Measurements from ENCODE around the gene PRR7. TPM values are rescaled to one million over a fixed set of nuclear protein-coding genes. Genes with fewer than 3 reads are reported as not detected.

The PRR7 gene
- total and polyA plus RNA-seq, 2 experiments from 2014 or later, result 7.6 to 9.7 TPM

- Mint-ChIP-seq H3K4me1 (peaks cover 6% of the 10 kb centered on the region), H3K9me3 (peaks cover 2% of the 10 kb centered on the region; the same call in 1 of the 3 replicates), H3K36me3 (ENCODE audit: low read depth) (peaks cover 78% of the 10 kb centered on the region), H3K4me3 (no peak overlapping the region), H3K27me3 (ENCODE audit: insufficient read depth, low read depth, poor library complexity) (peaks cover 31% of the 10 kb centered on the region), H3K27ac (no peak overlapping the region)
- Histone ChIP-seq H2AFZ (no peak overlapping the region), H3K27me3 (ENCODE audit: insufficient read depth) (no peaks in the 10 kb centered on the region), H3K79me2 (replicated peaks; ENCODE audit: insufficient read depth) (no peaks in the 10 kb centered on the region), H4K20me1 (replicated peaks; ENCODE audit: insufficient read depth) (no peaks in the 10 kb centered on the region; the same call in 1 of the 2 replicates), H3K4me3 (no peak overlapping the region), H3K27ac (ENCODE audit: low read depth) (no peak overlapping the region), H3K4me1 (ENCODE audit: insufficient read depth) (peaks cover 5% of the 10 kb centered on the region; the same call in 1 of the 2 replicates), H3F3A (replicated peaks; ENCODE audit: low read depth) (0 out of 2 replicates have a peak, but pooled peaks cover 6% of the 10 kb centered on the region), H3K9me2 (ENCODE audit: insufficient read depth) (no peaks in the 10 kb centered on the region), H3K36me3 (ENCODE audit: insufficient read depth) (peaks cover 14% of the 10 kb centered on the region), H3K4me2 (no peak overlapping the region)
- ATAC-seq (no peak), DNase-seq (ENCODE audit: low spot score) (no peak)
- TF ChIP-seq, protein P1, sequence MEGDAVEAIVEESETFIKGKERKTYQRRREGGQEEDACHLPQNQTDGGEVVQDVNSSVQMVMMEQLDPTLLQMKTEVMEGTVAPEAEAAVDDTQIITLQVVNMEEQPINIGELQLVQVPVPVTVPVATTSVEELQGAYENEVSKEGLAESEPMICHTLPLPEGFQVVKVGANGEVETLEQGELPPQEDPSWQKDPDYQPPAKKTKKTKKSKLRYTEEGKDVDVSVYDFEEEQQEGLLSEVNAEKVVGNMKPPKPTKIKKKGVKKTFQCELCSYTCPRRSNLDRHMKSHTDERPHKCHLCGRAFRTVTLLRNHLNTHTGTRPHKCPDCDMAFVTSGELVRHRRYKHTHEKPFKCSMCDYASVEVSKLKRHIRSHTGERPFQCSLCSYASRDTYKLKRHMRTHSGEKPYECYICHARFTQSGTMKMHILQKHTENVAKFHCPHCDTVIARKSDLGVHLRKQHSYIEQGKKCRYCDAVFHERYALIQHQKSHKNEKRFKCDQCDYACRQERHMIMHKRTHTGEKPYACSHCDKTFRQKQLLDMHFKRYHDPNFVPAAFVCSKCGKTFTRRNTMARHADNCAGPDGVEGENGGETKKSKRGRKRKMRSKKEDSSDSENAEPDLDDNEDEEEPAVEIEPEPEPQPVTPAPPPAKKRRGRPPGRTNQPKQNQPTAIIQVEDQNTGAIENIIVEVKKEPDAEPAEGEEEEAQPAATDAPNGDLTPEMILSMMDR (conservative IDR thresholded peaks at IDR 0.05; ENCODE audit: low read depth in 2 of 2), result no peak
- no peak for TF ChIP-seq ZNF331 (CRISPR knock-in tag; IDR thresholded peaks at IDR 0.05; ENCODE audit: low read depth)
- no peak for TF ChIP-seq EZH2 (IDR thresholded peaks at IDR 0.05; ENCODE audit: low read depth, unreplicated experiment)
- no peak for TF ChIP-seq JUNB (IDR thresholded peaks at IDR 0.05; ENCODE audit: unreplicated experiment)
- TF ChIP-seq ZNF114 (CRISPR knock-in tag; IDR thresholded peaks at IDR 0.05), result no peak
- TF ChIP-seq EZH2phosphoT487 (IDR thresholded peaks at IDR 0.05; ENCODE audit: unreplicated experiment), result no peak
- TF ChIP-seq CREB1 (CRISPR knock-in tag; IDR thresholded peaks at IDR 0.05; ENCODE audit: low read depth), result no peak
- TF ChIP-seq, protein P2, sequence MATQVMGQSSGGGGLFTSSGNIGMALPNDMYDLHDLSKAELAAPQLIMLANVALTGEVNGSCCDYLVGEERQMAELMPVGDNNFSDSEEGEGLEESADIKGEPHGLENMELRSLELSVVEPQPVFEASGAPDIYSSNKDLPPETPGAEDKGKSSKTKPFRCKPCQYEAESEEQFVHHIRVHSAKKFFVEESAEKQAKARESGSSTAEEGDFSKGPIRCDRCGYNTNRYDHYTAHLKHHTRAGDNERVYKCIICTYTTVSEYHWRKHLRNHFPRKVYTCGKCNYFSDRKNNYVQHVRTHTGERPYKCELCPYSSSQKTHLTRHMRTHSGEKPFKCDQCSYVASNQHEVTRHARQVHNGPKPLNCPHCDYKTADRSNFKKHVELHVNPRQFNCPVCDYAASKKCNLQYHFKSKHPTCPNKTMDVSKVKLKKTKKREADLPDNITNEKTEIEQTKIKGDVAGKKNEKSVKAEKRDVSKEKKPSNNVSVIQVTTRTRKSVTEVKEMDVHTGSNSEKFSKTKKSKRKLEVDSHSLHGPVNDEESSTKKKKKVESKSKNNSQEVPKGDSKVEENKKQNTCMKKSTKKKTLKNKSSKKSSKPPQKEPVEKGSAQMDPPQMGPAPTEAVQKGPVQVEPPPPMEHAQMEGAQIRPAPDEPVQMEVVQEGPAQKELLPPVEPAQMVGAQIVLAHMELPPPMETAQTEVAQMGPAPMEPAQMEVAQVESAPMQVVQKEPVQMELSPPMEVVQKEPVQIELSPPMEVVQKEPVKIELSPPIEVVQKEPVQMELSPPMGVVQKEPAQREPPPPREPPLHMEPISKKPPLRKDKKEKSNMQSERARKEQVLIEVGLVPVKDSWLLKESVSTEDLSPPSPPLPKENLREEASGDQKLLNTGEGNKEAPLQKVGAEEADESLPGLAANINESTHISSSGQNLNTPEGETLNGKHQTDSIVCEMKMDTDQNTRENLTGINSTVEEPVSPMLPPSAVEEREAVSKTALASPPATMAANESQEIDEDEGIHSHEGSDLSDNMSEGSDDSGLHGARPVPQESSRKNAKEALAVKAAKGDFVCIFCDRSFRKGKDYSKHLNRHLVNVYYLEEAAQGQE (IDR thresholded peaks at IDR 0.05; ENCODE audit: unreplicated experiment), result no peak
Observed at GRCh38 chr5:177487144-177487543, 40.5 kb downstream of the PRR7 start.

DNA sequence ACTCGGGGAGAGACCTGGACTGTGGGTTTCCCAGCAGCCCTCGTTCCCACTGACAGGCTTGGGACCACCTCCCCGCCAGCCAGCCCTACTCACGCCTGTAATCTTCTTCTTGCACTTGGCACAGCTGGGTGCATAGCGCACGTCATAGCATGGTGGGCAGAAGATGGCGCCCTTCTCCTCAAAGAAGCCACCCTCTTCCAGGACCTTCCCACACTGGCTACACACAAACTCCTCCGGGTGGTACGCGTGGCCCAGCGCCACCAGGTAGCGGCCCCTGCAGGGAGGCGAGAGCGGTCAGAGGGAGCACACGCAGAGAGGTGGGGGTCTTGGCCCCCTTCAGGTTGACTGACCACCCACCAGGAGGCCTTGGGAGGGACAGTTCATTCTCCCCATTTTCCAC lies 41.4 kb downstream of the PRR7 start:
- H3K27me3 ChIP-seq (ENCODE audit: insufficient read depth), result no peaks in the 10 kb centered on the region
- peaks cover 30% of the 10 kb centered on the region for H3K27me3 Mint-ChIP-seq (ENCODE audit: insufficient read depth, low read depth, poor library complexity)
- peaks cover 2% of the 10 kb centered on the region; the same call in 1 of the 3 replicates for H3K9me3 Mint-ChIP-seq
- H3K9me2 ChIP-seq (ENCODE audit: insufficient read depth), result no peaks in the 10 kb centered on the region
- no peak overlapping the region for H3K27ac Mint-ChIP-seq
- no peak for ATAC-seq
- peaks cover 78% of the 10 kb centered on the region for H3K36me3 Mint-ChIP-seq (ENCODE audit: low read depth)
- no peak overlapping the region for H3K4me3 Mint-ChIP-seq
- no peaks in the 10 kb centered on the region; the same call in 1 of the 2 replicates for H4K20me1 ChIP-seq (replicated peaks; ENCODE audit: insufficient read depth)
- H3K4me2 ChIP-seq, result no peak overlapping the region
- no peak overlapping the region for H2AFZ ChIP-seq
- no peak overlapping the region for H3K4me3 ChIP-seq
- H3K79me2 ChIP-seq (replicated peaks; ENCODE audit: insufficient read depth), result no peaks in the 10 kb centered on the region
- DNase-seq (ENCODE audit: low spot score), result no peak
- peaks cover 5% of the 10 kb centered on the region; the same call in 1 of the 2 replicates for H3K4me1 ChIP-seq (ENCODE audit: insufficient read depth)
- H3K36me3 ChIP-seq (ENCODE audit: insufficient read depth), result peaks cover 14% of the 10 kb centered on the region
- no peak for TF ChIP-seq JUNB (IDR thresholded peaks at IDR 0.05; ENCODE audit: unreplicated experiment)
- TF ChIP-seq, protein P1 (conservative IDR thresholded peaks at IDR 0.05; ENCODE audit: low read depth in 2 of 2), result peak; percentile 8 to 49; a peak in 2 of 4 replicates
- no peak for TF ChIP-seq CREB1 (CRISPR knock-in tag; IDR thresholded peaks at IDR 0.05; ENCODE audit: low read depth)
- H3K4me1 Mint-ChIP-seq, result peaks cover 12% of the 10 kb centered on the region
- H3F3A ChIP-seq (replicated peaks; ENCODE audit: low read depth), result peaks cover 13% of the 10 kb centered on the region; the same call in 1 of the 2 replicates
- H3K27ac ChIP-seq (ENCODE audit: low read depth), result no peak overlapping the region

Data from GM23338 (cell line).